GM12878 (cell line): ENCODE data around the gene C3orf20. TPM values are rescaled to one million over a fixed set of nuclear protein-coding genes. Genes with fewer than 3 reads are reported as not detected.

Experiments
- ATAC-seq: fragments of 200-7000 bp; cut with Tn5 transposase; 3 replicates; pipeline ENCODE4 v1.9.1; 2020; ENCODE audit warnings: mild to moderate bottlenecking, moderate library complexity
- BruUV-seq: library from RNA; stranded (reverse); fragments of 400-500 nt; replicated peaks from 2 replicates; lab custom pipeline; 2021; lab: Mats Ljungman, UMichigan
- CTCF ChIA-PET: fragments of 300-600 bp; sonication (Branson Sonifier 250); formaldehyde crosslinking; extraction: SDS; loops from one replicate; lab custom pipeline; 2021; ENCODE audit warnings: inconsistent platforms; lab: Yijun Ruan, JAX
- POLR2A ChIA-PET: fragments of 350-600 bp; formaldehyde crosslinking; extraction: SDS; loops from one replicate; lab custom pipeline; 2021; ENCODE audit warnings: inconsistent platforms; lab: Charles Lee
- RAD21 ChIA-PET: fragments of 300-600 bp; sonication (Branson Sonifier 250); formaldehyde crosslinking; loops from one replicate; lab custom pipeline; 2023; ENCODE audit warnings: antibody characterized with exemption; ENCODE audit not compliant: unreplicated experiment; lab: Charles Lee
- SMC1A ChIA-PET: fragments of 300-600 bp; sonication (Branson Sonifier 250); formaldehyde crosslinking; loops from one replicate; lab custom pipeline; 2023; ENCODE audit not compliant: unreplicated experiment, uncharacterized antibody; lab: Charles Lee
- DNase-seq: peaks from one replicate; pipeline ENCODE4 v3.0.0-alpha.2; 2011; ENCODE audit warnings: low read depth, low spot score
- FAIRE-seq: peaks from 3 replicates; lab custom pipeline; 2011; peaks lifted over from hg19 to GRCh38; lab: Jason Lieb, UNC
- H2AFZ ChIP-seq: 2 replicates; pipeline ENCODE4 v1.6.0; 2011; ENCODE audit warnings: low read depth, low read length, control low read depth; ENCODE audit not compliant: control insufficient read depth
- H3K27ac ChIP-seq: 2 replicates; pipeline ENCODE4 v1.5.1; 2011; ENCODE audit warnings: control low read depth; ENCODE audit not compliant: control insufficient read depth, insufficient read depth
- H3K27me3 ChIP-seq, 2 experiments: replicated peaks in 1 of 2; 2 replicates each; pipeline versions ENCODE4 v1.6.0 to v1.6.1; 2011; ENCODE audit warnings: low read length in 1 of 2; ENCODE audit not compliant: control insufficient read depth in 2 of 2, insufficient read depth in 2 of 2
- H3K36me3 ChIP-seq, 2 experiments: 2 replicates each; pipeline ENCODE4 v1.5.1; 2011; ENCODE audit warnings: low read length in 1 of 2; ENCODE audit not compliant: control insufficient read depth in 2 of 2, insufficient read depth in 2 of 2
- H3K4me1 ChIP-seq: 2 replicates; pipeline ENCODE4 v1.6.1; 2011; ENCODE audit warnings: mild to moderate bottlenecking, low read length, moderate library complexity, mixed read lengths; ENCODE audit not compliant: control insufficient read depth, insufficient read depth
- H3K4me2 ChIP-seq: 2 replicates; pipeline ENCODE4 v1.6.0; 2011; ENCODE audit warnings: control low read depth; ENCODE audit not compliant: control insufficient read depth, insufficient read depth
- H3K4me3 ChIP-seq: fragments of 200-600 bp; sonication (generic); 2 replicates; pipeline ENCODE4 v1.5.1; 2016
- H3K79me2 ChIP-seq: 2 replicates; pipeline ENCODE4 v1.6.0; 2011; ENCODE audit warnings: low read length; ENCODE audit not compliant: control insufficient read depth, insufficient read depth
- H3K9ac ChIP-seq: 2 replicates; pipeline ENCODE4 v1.8.0; 2011; ENCODE audit warnings: low read length, control low read depth, mixed read lengths; ENCODE audit not compliant: control insufficient read depth, insufficient read depth
- H3K9me3 ChIP-seq: replicated peaks from 3 replicates; pipeline ENCODE4 v1.5.1; 2011; ENCODE audit warnings: mild to moderate bottlenecking, low read length; ENCODE audit not compliant: control insufficient read depth, insufficient read depth
- H4K20me1 ChIP-seq: 2 replicates; pipeline ENCODE4 v1.6.0; 2011; ENCODE audit not compliant: control insufficient read depth, insufficient read depth
- ATF3 ChIP-seq: IDR thresholded peaks from 2 replicates; pipeline ENCODE4 v1.6.1; 2011; ENCODE audit warnings: low read depth, mild to moderate bottlenecking, low read length, moderate library complexity, borderline replicate concordance; ENCODE audit errors: extremely low read depth
- FOS ChIP-seq: IDR thresholded peaks from 3 replicates; pipeline ENCODE4 v1.6.1; 2011; ENCODE audit warnings: borderline replicate concordance; ENCODE audit not compliant: insufficient read length; ENCODE audit errors: extremely low read depth
- HCFC1 ChIP-seq: fragments of 150-350 bp; IDR thresholded peaks from 2 replicates; pipeline ENCODE4 v1.6.1; 2014; ENCODE audit warnings: low read length
- REST ChIP-seq: IDR thresholded peaks from 2 replicates; pipeline ENCODE4 v1.6.1; 2012; ENCODE audit warnings: mild to moderate bottlenecking, low read depth, low read length
- WRNIP1 ChIP-seq: IDR thresholded peaks from 2 replicates; pipeline ENCODE4 v1.6.1; 2011; ENCODE audit warnings: low read depth, low read length, improper control_type of control experiment, borderline replicate concordance
- ZBTB4 ChIP-seq: fragments of 450-650 bp; formaldehyde crosslinking; IDR thresholded peaks from 2 replicates; pipeline ENCODE4 v1.4.0; 2022; ENCODE audit warnings: mild to moderate bottlenecking, moderate library complexity
- ZNF622 ChIP-seq: fragments of 450-650 bp; IDR thresholded peaks from 2 replicates; pipeline ENCODE4 v1.6.1; 2017; ENCODE audit warnings: mild to moderate bottlenecking, inconsistent platforms
- WGBS: methylation state at CpG from one replicate; pipeline ENCODE4 v1.1.6; 2016; ENCODE audit warnings: low lambda C conversion rate; ENCODE audit not compliant: insufficient replicate concordance, insufficient coverage; ENCODE audit errors: missing lambda C conversion rate; 5-methylcytosine and 5-hydroxymethylcytosine counted together
- in situ Hi-C: fragments of 300-500 bp; cut with MboI; formaldehyde crosslinking; loops from 9 replicates; pipeline ENCODE4 v1.14.3; 2018; ENCODE audit warnings: mixed read lengths
- intact Hi-C: fragments of 100-400 bp; cut with micrococcal nuclease; formaldehyde crosslinking; loops from one replicate; pipeline ENCODE4 v1.14.2; 2022; ENCODE audit not compliant: unreplicated experiment
- polyA plus RNA-seq, 11 experiments: library from polyadenylated mRNA; depleted of rRNA in 4 of 11; unstranded in 6 of 11; stranded (reverse) in 5 of 11; fragments of >200 nt; fragmentation: Nextera tagmentation in 4 of 11; fragmentation: Illumina TruSeq in 1 of 11; extraction: Ambion mirVana in 4 of 11; extraction: Trizol in 1 of 11; gene quantifications; 1 replicate in 1 of 11; 2 replicates in 10 of 11; pipeline versions ENCODE4 v1.2.1 to v1.2.3, GENCODE V29; 2011 to 2016; ENCODE audit warnings: inconsistent platforms in 2 of 11, missing spikeins in 2 of 11, low read depth in 1 of 11
- total RNA-seq, 4 experiments: library from RNA; depleted of rRNA in 3 of 4; stranded (reverse); fragments of >200 nt in 3 of 4; fragmentation: Illumina TruSeq in 1 of 4; extraction: Trizol in 1 of 4; gene quantifications; 2 replicates each; pipeline versions ENCODE4 v1.2.1 to v1.2.3, GENCODE V29; 2013 to 2021

The C3orf20 gene
- total and polyA plus RNA-seq, 10 of the 15 experiments (the other 5 are each of a cell fraction or from before 2014, with no cell fraction given), result 0.05 to 2.9 (median 1.0) TPM

GRCh38 chr3:14725564-14726440, 50.9 kb downstream of the C3orf20 start:
- TF ChIP-seq HCFC1 (no peak), ZNF622 (no peak)
- CTCF ChIA-PET, result interaction anchor here (1.5 to 1.8 kb wide), 2 partner anchors 11 to 54 kb away, joined by 3 to 5 read pairs; no protein-coding TSS in a partner anchor
- RAD21 ChIA-PET, result no interaction called here
- Histone ChIP-seq H3K4me1 (peaks cover 9% of the 10 kb centered on the region), H4K20me1 (no peaks in the 10 kb centered on the region), H3K4me3 (no peak overlapping the region), H2AFZ (no peak overlapping the region), H3K36me3 (no peaks in the 10 kb centered on the region; a peak in 1 of 4 replicates), H3K79me2 (no peaks in the 10 kb centered on the region), H3K9me3 (no peaks in the 10 kb centered on the region), H3K27ac (no peak overlapping the region), H3K4me2 (no peak overlapping the region), H3K27me3 (no peaks in the 10 kb centered on the region), H3K9ac (no peak overlapping the region)
- in situ Hi-C loops (no loop called here), intact Hi-C loops (no loop called here)
- WGBS, result 84% methylated on average over 9 of the region's 9 CpGs
- POLR2A ChIA-PET, result no interaction called here
- SMC1A ChIA-PET, result interaction anchor here (1.0 to 1.1 kb wide), 2 partner anchors 14 to 15 kb away, joined by 3 read pairs; no protein-coding TSS in a partner anchor
- BruUV-seq, result no TSS peak
- DNase-seq (no peak), FAIRE-seq (no peak), ATAC-seq (no peak)

GRCh38 chr3:14726441-14726780, 51.5 kb downstream of the C3orf20 start:
- BruUV-seq, result no TSS peak
- no peak overlapping the region for H2AFZ ChIP-seq
- WGBS, result 83% methylated on average over 6 of the region's 6 CpGs
- TF ChIP-seq ATF3, result no peak
- TF ChIP-seq WRNIP1, result no peak
- no peak for TF ChIP-seq ZBTB4 (CRISPR knock-in tag)
- TF ChIP-seq REST, result no peak
- TF ChIP-seq FOS, result no peak

More at GRCh38 chr3:14726441-14726780, 51.5 kb downstream of the C3orf20 start:
- DNase-seq, result no peak
- Histone ChIP-seq H3K4me3 (no peak overlapping the region), H4K20me1 (no peaks in the 10 kb centered on the region), H3K4me1 (peaks cover 3% of the 10 kb centered on the region), H3K9me3 (no peaks in the 10 kb centered on the region), H3K27me3 (no peaks in the 10 kb centered on the region), H3K4me2 (no peak overlapping the region), H3K9ac (no peak overlapping the region), H3K27ac (no peak overlapping the region), H3K79me2 (no peaks in the 10 kb centered on the region), H3K36me3 (no peaks in the 10 kb centered on the region; a peak in 1 of 4 replicates)
- in situ Hi-C loops, result no loop called here
- POLR2A ChIA-PET, result no interaction called here
- CTCF ChIA-PET, result no interaction called here
- intact Hi-C loops, result no loop called here
- SMC1A ChIA-PET, result interaction anchor here (1.0 kb wide), 1 partner anchor 13 kb away, joined by 3 read pairs; no protein-coding TSS in a partner anchor
- ATAC-seq, result no peak
- RAD21 ChIA-PET, result no interaction called here
- no peak for FAIRE-seq
